Fibroblast of the aortic adventitia (primary cell): ENCODE data around the gene LUC7L3. TPM values are rescaled to one million over a fixed set of nuclear protein-coding genes. Genes with fewer than 3 reads are reported as not detected.
"Not testable (repeated sequence)": the region's sequence is repeated elsewhere in the genome, so short reads cannot be mapped to it uniquely, and the experiment has no call there.

Experiments
- DNase-seq: peaks from one replicate; pipeline ENCODE4 v3.0.0-alpha.2; 2010; ENCODE audit warnings: low read depth
- H3K4me3 ChIP-seq: 2 replicates; pipeline ENCODE4 v1.5.1; 2011; ENCODE audit warnings: low read depth, mild to moderate bottlenecking, control low read depth, low read length, moderate library complexity
- total RNA-seq: library from RNA; depleted of rRNA; stranded (reverse); fragments of >200 nt; gene quantifications from 2 replicates; pipeline ENCODE4 v1.2.3, GENCODE V29; 2012; ENCODE audit warnings: low replicate concordance
- TF ChIP-seq, protein P1 (sequence below): IDR thresholded peaks from 2 replicates; pipeline ENCODE4 v1.5.1; 2011; ENCODE audit warnings: mild to moderate bottlenecking, low read length, control low read depth, inconsistent platforms; ENCODE audit not compliant: insufficient read depth

The LUC7L3 gene
- total RNA-seq, 1 donor, result 30.2 TPM

DNA sequence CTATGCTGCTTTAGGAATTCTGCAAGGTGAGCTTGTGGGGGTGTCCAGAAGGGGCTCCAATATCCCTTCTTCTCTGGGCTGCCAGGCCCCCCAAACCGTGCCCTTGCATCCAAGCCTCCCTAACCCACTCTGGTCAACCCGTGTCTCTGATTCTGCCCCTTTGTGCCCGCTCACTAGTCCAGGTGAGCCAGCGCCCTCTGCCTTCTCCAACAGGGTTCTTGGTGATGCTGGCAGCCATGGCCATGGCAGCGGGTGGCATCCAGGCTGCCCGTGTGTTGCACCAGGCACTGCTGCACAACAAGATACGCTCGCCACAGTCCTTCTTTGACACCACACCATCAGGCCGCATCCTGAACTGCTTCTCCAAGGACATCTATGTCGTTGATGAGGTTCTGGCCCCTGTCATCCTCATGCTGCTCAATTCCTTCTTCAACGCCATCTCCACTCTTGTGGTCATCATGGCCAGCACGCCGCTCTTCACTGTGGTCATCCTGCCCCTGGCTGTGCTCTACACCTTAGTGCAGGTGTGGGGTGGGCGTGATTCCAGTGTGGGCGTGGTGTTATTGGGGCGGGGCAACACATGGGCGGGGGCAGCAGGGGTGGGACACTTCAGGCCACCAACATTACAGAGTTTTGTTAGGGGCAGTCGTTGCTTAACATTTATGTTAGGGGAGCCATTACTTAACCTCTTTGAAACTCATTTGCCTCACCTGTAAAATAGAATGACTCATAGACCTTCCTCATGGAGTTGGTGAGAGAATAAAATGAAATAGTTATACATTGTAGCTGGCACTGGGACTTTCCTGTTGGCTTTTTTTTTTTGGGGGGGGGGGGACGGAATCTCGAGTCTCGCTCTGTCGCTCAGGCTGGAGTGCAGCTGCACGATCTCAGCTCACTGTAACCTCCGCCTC, 43.1 kb upstream of the LUC7L3 start:
- H3K4me3 ChIP-seq, result no peak overlapping the region
- TF ChIP-seq, protein P1, sequence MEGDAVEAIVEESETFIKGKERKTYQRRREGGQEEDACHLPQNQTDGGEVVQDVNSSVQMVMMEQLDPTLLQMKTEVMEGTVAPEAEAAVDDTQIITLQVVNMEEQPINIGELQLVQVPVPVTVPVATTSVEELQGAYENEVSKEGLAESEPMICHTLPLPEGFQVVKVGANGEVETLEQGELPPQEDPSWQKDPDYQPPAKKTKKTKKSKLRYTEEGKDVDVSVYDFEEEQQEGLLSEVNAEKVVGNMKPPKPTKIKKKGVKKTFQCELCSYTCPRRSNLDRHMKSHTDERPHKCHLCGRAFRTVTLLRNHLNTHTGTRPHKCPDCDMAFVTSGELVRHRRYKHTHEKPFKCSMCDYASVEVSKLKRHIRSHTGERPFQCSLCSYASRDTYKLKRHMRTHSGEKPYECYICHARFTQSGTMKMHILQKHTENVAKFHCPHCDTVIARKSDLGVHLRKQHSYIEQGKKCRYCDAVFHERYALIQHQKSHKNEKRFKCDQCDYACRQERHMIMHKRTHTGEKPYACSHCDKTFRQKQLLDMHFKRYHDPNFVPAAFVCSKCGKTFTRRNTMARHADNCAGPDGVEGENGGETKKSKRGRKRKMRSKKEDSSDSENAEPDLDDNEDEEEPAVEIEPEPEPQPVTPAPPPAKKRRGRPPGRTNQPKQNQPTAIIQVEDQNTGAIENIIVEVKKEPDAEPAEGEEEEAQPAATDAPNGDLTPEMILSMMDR, result no peak
- no peak for DNase-seq

- H3K4me3 ChIP-seq, result no peak overlapping the region
- DNase-seq, result no peak
- TF ChIP-seq, protein P1, result no peak
Observed at GRCh38 chr17:50677851-50678375, 41.5 kb upstream of the LUC7L3 start.

- TF ChIP-seq, protein P1, result no peak
- no peak overlapping the region for H3K4me3 ChIP-seq
- no peak for DNase-seq
Observed at GRCh38 chr17:50679008-50679544, 40.3 kb upstream of the LUC7L3 start.

DNA sequence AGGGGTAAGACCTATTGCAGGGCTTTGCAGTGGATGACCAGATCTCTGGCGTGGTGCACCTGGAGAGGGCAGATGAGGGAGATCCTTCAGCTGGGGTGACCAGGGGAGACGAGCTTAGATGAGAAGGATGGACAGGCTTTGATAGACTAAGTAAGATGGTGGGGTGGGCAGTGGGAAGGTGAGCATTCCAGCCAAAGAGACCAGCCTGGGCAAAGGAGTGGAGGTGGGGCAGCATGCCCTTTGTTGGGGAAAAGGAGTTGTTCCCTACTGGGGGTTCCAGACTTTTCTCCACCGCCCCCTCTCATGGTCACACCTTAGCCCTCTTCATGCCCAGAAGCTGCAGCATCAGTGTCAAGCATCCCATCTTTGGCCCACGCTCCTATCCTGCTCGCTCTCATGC, 39.3 kb upstream of the LUC7L3 start:
- no peak for DNase-seq
- H3K4me3 ChIP-seq, result no peak overlapping the region
- TF ChIP-seq, protein P1, result no peak

- H3K4me3 ChIP-seq, DNase-seq: not testable (repeated sequence)
Observed at GRCh38 chr17:50680543-50681262, 38.7 kb upstream of the LUC7L3 start.

GRCh38 chr17:50681263-50682200, 37.9 kb upstream of the LUC7L3 start:
- H3K4me3 ChIP-seq, result no peak overlapping the region
- TF ChIP-seq, protein P1, result peak; percentile 66
- peak; percentile 79 for DNase-seq
